ENCODE results near the gene ELAC2. TPM values are rescaled to one million over a fixed set of nuclear protein-coding genes. Genes with fewer than 3 reads are reported as not detected.

Gene ELAC2, protein sequence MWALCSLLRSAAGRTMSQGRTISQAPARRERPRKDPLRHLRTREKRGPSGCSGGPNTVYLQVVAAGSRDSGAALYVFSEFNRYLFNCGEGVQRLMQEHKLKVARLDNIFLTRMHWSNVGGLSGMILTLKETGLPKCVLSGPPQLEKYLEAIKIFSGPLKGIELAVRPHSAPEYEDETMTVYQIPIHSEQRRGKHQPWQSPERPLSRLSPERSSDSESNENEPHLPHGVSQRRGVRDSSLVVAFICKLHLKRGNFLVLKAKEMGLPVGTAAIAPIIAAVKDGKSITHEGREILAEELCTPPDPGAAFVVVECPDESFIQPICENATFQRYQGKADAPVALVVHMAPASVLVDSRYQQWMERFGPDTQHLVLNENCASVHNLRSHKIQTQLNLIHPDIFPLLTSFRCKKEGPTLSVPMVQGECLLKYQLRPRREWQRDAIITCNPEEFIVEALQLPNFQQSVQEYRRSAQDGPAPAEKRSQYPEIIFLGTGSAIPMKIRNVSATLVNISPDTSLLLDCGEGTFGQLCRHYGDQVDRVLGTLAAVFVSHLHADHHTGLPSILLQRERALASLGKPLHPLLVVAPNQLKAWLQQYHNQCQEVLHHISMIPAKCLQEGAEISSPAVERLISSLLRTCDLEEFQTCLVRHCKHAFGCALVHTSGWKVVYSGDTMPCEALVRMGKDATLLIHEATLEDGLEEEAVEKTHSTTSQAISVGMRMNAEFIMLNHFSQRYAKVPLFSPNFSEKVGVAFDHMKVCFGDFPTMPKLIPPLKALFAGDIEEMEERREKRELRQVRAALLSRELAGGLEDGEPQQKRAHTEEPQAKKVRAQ
- total RNA-seq = 71.1 and 79.4 TPM in 2 replicates

GRCh38 chr17:13017655-13018459 lies at the start of gene ELAC2:
Gene ELAC2 (minus strand): TSS chr17:13018027. CDS start chr17:13017947, 80 bp downstream.

Other genes with a start within 250 kb of the ELAC2 start
- gene ARHGAP44, start 228.5 kb downstream of the ELAC2 start, total RNA-seq = 0.27 and 0.39 TPM in 2 replicates

Measured in mammary microvascular endothelial cell (primary cell).